GM19452 (cell line): ENCODE results near the gene SOX18.

Experiments
- ATAC-seq: cut with Tn5 transposase; IDR thresholded peaks from one replicate; pipeline ENCODE4 v1.9.1; 2021; ENCODE audit not compliant: unreplicated experiment

Gene SOX18

GRCh38 chr20:64053841-64054661, 4.6 kb upstream of the SOX18 start:
- ATAC-seq: no peak

- ATAC-seq: no peak
Observed at GRCh38 chr20:64052987-64053840, 3.8 kb upstream of the SOX18 start.

- no peak for ATAC-seq
Observed at GRCh38 chr20:64052326-64052722, 2.9 kb upstream of the SOX18 start.

- ATAC-seq: no peak
Observed at GRCh38 chr20:64051561-64052325, 2.3 kb upstream of the SOX18 start.

GRCh38 chr20:64051033-64051452, 1.6 kb upstream of the SOX18 start:
- ATAC-seq: no peak

- no peak for ATAC-seq
Observed at GRCh38 chr20:64050261-64051032, 1.0 kb upstream of the SOX18 start.

GRCh38 chr20:64049878-64050260, 430 bp upstream of the SOX18 start:
- no peak for ATAC-seq

- ATAC-seq: no peak
Observed at GRCh38 chr20:64048402-64049044, 916 bp downstream of the SOX18 start.

- no peak for ATAC-seq
Observed at GRCh38 chr20:64047968-64048401, 1.5 kb downstream of the SOX18 start.

- no peak for ATAC-seq
Observed at GRCh38 chr20:64047046-64047389, 2.4 kb downstream of the SOX18 start.

- ATAC-seq: no peak
Observed at GRCh38 chr20:64045346-64046011, 4.0 kb downstream of the SOX18 start.

- no peak for ATAC-seq
Observed at GRCh38 chr20:64044484-64045247, 4.8 kb downstream of the SOX18 start.

GRCh38 chr20:64043768-64044167, 5.7 kb downstream of the SOX18 start:
- ATAC-seq: no peak

- no peak for ATAC-seq
Observed at GRCh38 chr20:64042054-64042781, 7.2 kb downstream of the SOX18 start.

GRCh38 chr20:64041781-64042053, 7.7 kb downstream of the SOX18 start:
- no peak for ATAC-seq

GRCh38 chr20:64041040-64041780, 8.2 kb downstream of the SOX18 start:
- ATAC-seq: no peak

- ATAC-seq: no peak
Observed at GRCh38 chr20:64040231-64041039, 9.0 kb downstream of the SOX18 start.
